ENCODE results near the gene ANXA4.
A peak's percentile ranks its signal among the peaks of the same experiment; 100 is the strongest.
"Not testable (repeated sequence)": the region's sequence is repeated elsewhere in the genome, so short reads cannot be mapped to it uniquely, and the experiment has no call there.

The ANXA4 gene

DNA sequence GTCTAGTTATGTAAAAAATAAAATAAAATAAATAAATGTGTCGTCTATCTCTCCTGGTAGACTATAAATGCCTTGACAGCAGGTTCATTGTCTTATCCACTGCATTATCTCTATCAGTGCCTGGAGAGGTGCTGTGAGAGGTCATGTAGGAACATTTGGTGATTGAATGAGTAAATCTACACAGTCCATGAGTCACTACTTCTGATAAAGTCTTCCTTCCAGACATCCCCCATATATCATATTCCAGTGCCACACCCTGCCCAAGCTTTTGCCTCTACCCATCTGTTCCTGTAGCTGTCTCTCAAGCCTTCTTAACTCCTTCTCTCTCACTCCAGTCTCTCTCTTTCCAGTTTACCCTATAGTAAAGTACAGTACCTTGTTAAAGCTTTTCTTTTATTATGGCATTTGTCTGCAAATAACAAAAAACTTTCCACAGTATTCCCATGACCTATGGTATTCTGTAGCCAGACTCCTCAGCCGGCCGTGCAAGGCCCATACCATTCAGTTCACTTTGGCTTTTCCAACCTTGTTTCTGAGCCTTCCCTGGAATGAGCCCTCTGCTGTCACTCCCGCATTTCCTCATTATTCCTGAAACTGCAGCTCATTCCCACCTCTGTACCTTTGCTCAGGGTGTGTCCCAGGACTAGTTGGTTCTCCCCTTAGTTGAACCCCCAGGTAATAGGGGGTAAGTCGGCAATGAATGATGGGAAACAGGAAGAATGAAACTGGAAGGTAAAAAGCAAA lies 37.5 kb downstream of the ANXA4 start:
- DNase-seq (ENCODE audit: low read depth): no peak

DNA sequence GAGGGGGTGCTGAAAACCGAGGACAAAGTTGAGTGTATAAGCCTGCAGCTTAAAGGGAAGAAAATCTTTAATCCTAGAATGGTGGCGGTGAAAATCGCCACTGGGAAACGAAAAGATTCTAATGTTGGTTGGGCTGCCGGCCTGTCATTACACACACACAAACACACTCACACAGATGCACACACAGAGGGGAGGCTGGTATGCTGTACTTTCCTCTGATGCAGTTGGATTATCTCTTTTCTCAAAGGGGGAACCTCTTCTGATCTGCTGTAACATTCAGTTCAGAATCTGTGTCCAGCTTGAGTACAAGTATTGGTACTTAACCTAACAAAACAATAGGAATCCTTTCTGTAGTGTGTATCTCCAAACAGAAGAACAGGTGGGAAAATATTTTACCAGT lies 39.0 kb downstream of the ANXA4 start:
- no peak for DNase-seq (ENCODE audit: low read depth)

DNA sequence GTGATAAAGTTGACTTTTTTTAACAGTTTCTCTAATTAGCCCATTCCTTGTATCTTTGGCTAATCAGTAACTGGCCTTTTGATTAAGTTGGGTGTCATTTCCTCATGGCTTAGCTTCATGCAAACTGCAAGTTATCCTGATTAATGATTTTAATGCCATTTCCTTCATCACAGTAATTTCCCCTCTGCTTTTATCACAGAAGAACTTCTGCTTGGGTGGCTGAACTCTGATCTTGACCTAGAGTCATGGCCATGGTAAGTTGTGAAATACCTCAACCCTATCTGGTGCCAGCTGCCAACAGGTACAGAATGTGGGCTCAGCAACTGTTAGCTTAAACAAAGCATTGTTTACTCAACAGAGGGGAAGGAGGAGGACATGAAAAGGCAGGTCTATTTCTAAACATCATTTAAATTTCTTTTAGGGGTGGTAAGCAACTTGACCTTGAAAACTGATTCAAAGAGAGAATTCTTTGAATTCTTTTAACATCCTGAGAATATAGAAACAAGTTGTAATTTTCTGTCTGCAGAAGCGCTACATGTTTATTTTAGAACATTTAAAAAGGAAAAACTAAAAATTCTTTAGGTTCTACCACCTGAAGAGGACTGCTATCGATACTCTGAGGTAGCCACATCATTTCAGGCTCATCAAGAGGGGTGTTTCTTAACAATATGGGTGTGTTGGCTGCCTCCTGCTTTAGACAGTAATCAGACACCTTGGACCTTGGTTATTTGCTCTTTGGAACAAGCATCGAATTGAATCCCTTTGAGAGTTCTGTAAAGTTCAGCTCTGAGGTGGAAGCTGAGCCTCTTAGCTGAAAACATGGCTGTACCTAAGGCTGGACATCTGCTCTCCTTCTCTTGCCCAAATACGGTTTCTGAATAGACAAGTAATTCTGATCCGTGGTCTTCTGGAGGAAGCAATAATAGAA lies 39.7 kb downstream of the ANXA4 start:
- no peak for DNase-seq (ENCODE audit: low read depth)

DNA sequence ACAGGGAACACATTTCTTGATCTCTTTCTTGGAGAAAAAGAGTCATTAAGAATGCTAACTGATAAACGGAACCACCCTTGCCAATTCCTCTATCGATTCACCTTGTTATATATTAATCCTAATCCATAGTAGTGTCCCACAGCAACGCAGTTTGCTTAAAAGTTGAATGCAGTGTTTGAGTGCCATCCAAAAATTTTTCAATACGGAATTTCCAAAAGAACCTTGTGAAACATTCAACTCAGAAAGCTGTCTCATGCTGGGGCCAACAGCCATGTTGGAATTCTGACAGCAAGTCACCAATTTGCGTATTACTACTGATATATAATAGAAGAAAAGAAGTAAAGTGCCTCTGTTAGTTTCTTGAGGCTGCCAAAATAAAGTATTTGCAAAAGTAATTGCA lies 42.3 kb downstream of the ANXA4 start:
- DNase-seq (ENCODE audit: low read depth): no peak

DNA sequence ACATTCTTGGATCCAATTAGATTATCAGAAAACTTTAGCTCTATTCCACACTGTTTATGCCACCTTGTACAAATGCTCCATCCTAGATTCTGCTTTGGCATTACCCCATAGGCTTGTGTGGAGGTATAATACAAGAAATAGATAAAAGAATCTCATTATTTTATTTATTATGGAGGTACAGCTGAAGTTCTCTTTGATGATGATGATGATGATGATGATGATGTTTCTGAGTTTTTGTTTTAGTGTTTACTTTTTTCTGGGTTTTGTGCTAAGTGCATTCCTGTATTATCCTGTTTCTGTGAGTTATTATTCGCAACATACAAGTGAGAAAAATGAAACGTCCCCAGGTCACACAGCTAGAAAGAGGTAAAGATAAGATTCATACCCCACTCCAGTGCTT lies 43.4 kb downstream of the ANXA4 start:
- no peak for DNase-seq (ENCODE audit: low read depth)

DNA sequence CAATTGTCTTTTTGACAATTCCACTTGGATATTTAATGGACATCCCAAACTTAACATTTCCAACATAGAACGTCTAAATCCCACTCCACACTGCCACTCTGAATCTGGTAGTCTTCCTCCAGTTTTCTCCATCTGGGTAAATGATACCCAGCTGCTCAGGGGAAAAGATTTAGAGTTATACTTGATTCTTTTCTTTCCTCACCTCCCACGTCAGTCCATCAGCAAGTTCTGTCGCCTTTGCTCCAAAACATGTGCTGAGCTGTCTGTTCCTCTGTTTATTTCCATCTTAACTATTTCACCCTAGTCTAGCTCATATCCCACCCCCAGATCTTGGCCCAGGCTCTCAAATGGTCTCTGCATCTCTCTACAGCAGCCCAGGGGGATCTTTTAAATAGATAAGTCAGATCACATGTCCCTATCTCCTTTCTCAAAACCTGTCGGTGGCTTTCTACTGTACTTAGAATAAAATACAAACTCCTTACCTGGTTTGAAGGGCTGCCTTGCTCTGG lies 44.2 kb downstream of the ANXA4 start:
- no peak for DNase-seq (ENCODE audit: low read depth)

DNA sequence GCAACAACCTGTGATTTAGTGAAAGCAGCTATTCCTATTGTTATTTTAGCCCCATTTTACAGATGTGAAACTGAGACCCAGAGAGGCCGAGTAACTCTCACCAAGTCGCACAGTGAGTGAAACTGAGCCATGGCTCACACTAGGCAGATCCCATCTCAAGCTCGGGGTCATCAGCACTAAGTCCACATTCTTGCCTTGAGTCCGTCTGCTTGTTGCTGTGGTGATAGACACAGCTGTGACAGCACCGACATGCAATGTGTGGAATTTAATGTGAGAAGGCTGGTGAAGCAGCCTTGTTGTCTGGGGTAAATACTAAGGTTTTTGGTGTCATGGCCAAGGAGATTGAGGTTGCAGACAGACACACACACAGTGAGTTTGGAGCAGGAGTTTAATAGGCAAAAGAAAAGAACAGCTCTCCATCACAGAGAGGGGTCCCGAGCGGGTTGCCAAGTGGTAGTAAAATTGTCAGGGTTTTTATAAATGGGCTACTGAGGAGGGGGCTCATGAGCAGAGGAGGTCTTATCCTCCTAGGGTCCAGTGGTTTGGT lies 47.3 kb downstream of the ANXA4 start:
- peak; percentile 43 for DNase-seq (ENCODE audit: low read depth)

DNA sequence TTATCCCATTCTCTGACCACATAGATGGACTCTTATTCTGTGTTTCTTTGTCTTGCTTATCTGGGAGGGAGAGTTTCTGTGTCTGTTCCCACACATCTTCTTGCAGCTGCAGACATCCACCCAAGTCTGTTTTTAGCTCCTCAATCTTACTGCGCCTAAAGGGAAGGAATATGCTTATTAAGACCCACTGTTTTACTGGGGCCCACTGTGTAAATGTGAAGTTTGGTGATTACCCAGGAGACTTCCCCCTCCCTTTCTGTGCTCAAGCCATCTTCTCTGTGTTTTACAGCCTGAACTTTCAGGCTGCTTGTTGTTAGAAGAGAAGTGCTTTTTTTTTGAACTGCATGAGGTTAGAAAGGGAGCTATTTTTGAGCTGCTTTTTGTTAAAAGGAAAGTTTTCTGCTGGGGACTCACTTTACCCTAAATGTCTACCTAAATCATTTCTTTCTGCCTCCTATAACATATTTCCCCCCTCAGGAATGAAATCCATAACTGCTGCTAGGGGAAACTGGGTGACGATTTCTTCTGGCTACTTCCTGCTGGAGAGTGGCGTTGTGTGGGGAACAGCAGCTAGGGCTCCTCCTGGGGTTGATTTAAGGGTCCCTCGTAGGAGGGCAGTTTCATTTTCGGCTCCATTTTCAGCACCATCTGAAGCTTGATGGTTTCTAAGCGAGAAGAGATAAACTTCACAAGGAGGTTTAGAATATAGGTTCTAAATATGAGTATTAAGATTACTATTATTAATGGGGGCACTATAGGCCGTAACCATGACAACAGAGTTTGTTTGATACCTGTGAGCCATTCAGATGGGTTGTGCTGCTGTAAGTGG lies 48.1 kb downstream of the ANXA4 start:
- DNase-seq (ENCODE audit: low read depth): no peak

DNA sequence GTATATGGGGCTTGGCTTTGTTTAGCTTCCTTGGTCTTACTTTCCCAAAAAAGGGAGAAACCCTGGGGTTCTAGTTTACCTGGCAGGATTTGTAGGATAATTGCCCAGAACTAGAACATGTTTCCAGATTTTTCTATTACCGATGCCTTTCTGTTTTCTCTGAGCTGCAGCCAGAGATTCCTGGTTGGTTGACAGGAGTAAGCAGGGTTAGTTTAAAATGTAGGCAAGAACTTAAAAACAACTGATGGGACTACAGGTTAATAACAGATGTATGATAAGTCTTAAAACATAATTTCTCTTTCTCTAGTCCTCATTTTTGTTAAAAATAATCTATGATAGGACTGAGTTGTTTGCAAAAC lies 48.6 kb downstream of the ANXA4 start:
- DNase-seq (ENCODE audit: low read depth): no peak

DNA sequence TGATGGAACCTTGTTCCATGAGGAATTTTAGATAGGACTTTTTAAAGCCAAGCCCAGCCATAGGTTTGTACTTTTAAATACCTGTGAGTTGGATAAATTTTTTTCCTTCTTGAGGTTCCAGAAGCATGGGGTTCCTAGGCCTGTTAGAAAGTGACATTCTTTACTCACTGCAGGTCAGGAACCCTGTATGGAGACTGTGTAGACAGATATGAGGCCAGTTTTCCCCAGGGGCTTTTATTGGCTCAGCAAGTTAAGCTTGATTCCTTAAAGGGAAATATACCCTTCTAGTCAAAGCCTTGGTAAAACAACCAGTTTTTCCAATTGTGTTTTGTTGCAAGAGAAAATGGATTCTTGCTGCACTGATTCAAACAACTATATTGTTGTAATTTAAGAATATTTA lies 49.1 kb downstream of the ANXA4 start:
- no peak for DNase-seq (ENCODE audit: low read depth)

DNA sequence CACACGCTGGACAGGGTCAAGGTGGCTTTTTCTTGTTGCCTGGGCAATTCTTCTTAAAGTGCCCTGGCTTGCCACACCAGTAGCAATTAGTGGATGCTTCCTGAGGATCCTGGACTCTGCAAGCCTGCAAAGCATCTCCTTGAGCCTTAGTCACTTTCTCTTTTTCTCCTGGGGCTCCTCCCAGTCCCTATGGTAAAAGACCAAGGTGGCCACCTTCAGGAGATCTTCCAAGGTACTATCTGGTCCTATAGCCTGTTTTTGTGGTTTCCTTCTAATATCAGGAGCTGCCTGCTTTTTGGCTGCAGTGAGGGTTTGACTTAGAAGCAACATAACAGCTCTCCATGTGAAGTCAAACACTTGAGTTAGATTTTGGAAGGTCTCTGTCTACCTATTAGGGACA lies 54.2 kb downstream of the ANXA4 start:
- DNase-seq (ENCODE audit: low read depth): no peak

DNA sequence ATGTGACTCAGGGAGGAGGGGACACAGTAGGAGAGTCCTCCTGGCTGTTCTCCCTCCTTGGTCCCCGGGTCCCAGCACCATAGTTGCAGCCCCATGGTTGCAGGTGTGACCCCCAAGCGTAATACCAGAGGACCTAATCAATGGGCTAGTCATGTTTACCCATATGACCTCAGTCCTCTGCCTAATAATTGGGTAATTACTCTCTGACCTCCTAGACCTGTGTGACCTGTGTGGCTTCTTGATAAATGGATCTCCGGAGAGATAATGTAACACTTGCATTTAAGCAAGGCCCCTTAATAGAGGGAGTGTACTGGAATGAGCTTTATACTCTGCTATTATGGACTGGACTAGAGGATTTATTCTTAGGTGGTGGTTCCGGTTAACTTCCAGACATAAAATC lies 55.3 kb downstream of the ANXA4 start:
- DNase-seq (ENCODE audit: low read depth): no peak

DNA sequence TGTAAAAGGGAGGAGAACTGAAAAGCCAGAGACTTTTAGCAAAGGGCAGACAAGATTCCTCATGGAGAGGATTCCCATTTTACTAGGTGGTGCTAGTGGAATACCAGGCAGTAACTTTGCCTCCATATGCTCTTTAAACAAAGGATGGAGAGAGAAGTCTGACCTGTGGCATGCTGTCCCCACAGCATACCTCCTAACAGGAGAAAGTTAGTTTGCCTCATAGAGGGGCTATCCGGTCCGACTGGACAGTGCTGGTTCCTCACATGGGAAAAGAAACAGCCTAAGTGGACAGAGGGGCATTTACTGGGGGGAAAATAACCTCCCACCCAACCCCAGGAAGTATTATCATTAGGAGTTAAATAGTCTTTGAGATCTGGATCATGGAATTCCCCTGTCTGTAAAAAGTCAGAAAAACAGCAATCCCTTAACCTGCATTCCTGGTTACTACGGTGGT lies 55.9 kb downstream of the ANXA4 start:
- DNase-seq (ENCODE audit: low read depth): no peak

DNA sequence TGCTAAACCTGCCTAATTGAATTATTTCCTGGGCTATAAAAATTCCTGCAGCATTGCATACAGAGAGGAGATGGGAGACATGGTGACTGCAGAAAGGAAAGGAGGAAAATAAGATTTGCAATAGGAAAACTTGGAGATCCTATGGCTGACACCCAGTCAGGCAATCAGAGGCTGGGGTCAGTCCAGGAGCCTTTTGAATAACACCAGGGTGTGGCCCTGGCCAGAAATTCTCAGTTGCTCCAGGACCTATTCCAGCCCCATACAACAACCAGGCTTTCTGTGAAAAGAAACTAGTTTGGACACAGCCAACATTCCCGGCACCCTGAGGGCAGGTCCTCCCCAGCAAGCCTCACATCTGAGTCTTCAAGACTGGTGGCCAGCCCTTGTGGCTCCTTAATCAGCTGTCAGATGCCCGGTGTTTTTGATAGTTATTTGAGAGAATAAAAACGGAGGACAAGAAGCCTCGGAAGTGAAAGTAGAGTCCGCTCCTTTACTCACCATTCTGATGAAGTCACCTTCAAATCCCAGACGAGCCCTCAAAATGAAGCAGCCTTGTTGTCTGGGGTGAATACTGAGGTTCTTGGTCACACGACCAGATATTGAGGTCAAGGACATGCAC lies 56.5 kb downstream of the ANXA4 start:
- DNase-seq (ENCODE audit: low read depth): peak; percentile 13

DNA sequence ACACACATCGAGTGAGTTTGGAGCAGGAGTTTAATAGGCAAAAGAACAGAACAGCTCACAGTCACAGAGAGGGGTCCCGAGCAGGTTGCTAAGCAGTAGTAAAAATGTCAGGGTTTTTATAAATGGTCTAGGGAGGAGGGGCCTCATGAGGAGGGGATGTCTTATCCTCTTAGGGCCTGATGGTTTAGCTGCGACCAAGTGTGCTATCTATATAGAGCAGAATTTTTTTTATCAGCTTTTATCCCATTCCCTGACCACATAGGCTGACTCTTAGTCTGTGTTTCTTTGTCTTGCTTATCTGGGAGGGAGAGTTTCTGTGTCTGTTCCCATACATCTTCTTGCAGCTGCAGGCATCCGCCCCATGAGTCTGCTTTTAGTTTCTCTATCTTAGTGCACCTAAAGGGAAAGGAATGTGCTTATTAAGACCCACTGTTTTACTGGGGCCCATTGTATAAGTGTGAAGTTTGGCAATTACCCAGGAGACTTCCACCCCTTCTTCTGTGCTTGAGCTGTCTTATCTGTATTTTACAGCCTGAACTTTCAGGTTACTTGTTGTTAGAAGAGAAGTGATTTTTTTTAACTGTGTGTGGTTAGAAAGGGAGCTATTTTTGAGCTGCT lies 57.1 kb downstream of the ANXA4 start:
- DNase-seq (ENCODE audit: low read depth): no peak

DNA sequence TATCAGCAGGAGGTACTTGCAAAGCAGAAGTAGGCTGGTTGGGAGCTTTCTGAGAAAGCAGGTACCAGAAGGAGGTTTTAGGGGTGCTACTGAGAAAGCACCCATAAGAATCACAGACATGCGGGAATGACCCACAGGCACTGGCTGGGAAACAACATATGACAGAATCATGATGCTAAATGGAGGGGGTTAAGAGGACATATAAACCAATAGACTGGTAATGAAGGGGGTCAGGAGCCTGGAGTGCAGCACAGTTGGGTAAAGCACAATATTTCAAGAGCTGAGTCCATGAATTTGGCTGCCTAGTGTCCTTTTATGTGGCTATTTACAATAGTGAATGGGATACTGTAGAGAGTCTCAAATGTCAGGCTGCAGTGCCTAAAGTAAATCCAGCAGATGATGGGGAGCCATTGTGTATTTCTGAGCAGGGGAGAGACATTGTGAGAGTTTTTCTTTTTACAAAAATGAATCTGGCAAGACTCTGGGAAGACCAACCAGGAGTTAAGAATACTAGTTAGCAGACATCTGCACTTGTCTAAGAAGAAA lies 59.9 kb downstream of the ANXA4 start:
- no peak for DNase-seq (ENCODE audit: low read depth)

DNA sequence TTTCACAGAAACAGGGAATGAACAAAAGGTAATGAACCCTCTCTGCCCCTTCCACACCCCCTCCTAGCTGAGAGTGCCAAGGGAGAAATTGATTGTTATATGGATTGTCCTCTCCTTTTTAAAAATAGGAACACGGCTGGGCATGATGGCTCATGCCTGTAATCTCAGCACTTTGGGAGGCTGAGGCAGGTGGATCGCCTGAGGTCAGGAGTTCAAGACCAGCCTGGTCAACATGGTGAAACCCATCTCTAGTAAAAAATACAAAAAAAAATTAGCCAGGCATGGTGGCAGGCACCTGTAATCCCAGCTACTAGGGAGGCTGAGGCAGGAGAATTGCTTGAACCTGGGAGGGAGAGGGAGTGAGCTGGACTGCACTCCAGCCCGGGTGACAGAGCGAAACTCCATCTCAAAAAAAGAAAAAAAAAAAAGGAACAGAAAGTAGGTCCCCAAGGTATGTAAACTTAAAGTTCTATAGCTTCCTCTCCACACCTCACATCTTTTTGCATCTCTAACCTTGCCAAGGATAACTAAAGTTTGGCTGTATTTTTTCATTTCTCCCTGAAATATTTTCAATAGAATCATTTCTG lies 60.9 kb downstream of the ANXA4 start:
- DNase-seq (ENCODE audit: low read depth): not testable (repeated sequence)

DNA sequence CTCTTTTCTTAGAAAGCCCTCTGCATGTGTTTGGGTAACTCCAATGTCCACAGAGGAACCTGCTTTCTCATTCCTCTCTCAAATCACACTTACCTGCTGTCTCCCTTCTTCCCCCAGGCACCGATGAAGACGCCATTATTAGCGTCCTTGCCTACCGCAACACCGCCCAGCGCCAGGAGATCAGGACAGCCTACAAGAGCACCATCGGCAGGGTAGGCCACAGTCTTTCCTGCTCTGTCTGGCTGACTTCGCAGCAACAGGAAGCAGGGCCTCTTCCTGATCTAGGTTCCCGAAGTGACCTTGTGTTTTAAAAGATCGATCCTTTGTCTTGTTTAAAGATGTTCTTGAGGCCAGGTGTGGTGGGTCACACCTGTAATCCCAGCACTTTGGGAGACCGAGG lies 62.5 kb downstream of the ANXA4 start:
- no peak for DNase-seq (ENCODE audit: low read depth)

DNA sequence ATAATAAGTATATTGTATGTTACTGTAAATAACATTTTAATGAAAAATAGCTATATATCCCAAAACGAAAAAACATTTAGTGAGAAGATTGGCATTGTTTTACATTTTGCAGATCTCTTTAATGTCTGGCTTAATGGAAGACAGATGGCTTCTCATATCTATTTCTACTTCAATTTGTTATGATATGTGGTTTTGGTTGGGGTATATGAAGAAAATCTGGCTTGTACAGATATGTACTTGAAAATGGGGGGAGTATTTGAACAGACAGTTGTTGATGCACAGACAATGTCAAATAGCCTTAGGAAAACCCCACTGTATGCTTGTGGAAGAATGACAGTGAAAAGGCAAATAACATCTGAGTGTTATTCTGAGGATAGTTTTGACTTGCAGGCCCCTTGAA lies 64.0 kb downstream of the ANXA4 start:
- DNase-seq (ENCODE audit: low read depth): no peak

DNA sequence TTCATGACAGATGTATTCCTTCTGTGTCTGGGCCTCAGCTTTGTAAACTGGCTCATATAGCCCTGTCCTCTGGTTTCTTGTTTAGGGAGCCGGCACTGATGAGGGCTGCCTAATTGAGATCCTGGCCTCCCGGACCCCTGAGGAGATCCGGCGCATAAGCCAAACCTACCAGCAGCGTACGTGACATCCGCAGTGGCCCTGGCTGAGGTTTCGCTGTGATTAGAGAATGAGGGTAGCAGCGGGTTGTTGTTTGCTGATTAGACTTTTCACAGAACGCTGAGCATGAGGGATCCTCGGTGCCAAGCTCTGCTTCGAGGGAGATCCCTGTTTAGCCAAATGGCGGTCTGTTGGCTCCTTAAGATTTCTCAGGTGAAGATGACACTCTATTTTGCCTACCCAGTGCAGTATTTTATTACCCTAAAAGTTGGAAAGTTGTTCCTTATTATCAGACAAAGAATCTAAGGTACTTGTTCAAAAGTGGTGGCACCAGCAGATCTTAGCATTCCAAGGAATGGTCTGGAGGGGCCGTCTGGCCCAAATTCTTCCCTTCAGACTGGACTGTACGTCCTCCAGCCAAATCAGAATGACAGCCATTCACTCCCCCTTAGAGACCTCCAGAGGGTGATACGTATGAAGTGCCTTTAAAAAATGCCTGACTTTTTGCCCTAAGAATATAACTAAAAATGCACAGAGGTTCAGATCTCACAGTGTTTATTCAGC lies 66.0 kb downstream of the ANXA4 start:
- no peak for DNase-seq (ENCODE audit: low read depth)

All from fibroblast of the conjunctiva (primary cell).